Activated CD4-positive, CD25-positive, alpha-beta regulatory T cell treated with anti-CD3 and anti-CD28 coated beads, Interleukin-2, amount 50 U/mL, for 24 hours (primary cell): ENCODE measurements around the gene EOLA2.
A peak's percentile ranks its signal among the peaks of the same experiment; 100 is the strongest.
"Not testable (repeated sequence)": the region's sequence is repeated elsewhere in the genome, so short reads cannot be mapped to it uniquely, and the experiment has no call there.

ENCODE experiments used
- ATAC-seq, 2 donors: fragments of 150-1000 bp; cut with Tn5 transposase; one replicate each; pipeline ENCODE4 v1.10.0; 2021; ENCODE audit warnings: mild to moderate bottlenecking in 1 of 2, moderate library complexity in 1 of 2

The EOLA2 gene

GRCh38 chrX:149938427-149938880 lies at the start of gene EOLA2:
Gene EOLA2 (minus strand): TSS chrX:149938491. CDS start chrX:149933874, 4,617 bp downstream.
- ATAC-seq: peak; percentile 75 to 76

GRCh38 chrX:149987613-149988012 lies 49.3 kb upstream of the EOLA2 start:
- ATAC-seq: no peak

GRCh38 chrX:149984411-149984810 lies 46.1 kb upstream of the EOLA2 start:
- ATAC-seq: no peak

- ATAC-seq: no peak
Measured at GRCh38 chrX:149982310-149982709, 44.0 kb upstream of the EOLA2 start.

- ATAC-seq: no peak
Measured at GRCh38 chrX:149979126-149979644, 40.9 kb upstream of the EOLA2 start.

GRCh38 chrX:149962859-149963757 lies 24.8 kb upstream of the EOLA2 start:
- no peak for ATAC-seq

GRCh38 chrX:149962010-149962409 lies 23.7 kb upstream of the EOLA2 start:
- ATAC-seq: no peak

GRCh38 chrX:149961572-149961971 lies 23.3 kb upstream of the EOLA2 start:
- no peak for ATAC-seq

- ATAC-seq: no peak
Measured at GRCh38 chrX:149950681-149951080, 12.4 kb upstream of the EOLA2 start.

GRCh38 chrX:149949743-149950436 lies 11.6 kb upstream of the EOLA2 start:
- ATAC-seq: no peak

GRCh38 chrX:149948016-149948415 lies 9.7 kb upstream of the EOLA2 start:
- ATAC-seq: no peak

- not testable (repeated sequence) for ATAC-seq
Measured at GRCh38 chrX:149946932-149947331, 8.6 kb upstream of the EOLA2 start.

- ATAC-seq: not testable (repeated sequence)
Measured at GRCh38 chrX:149945820-149946219, 7.5 kb upstream of the EOLA2 start.

GRCh38 chrX:149945087-149945670 lies 6.9 kb upstream of the EOLA2 start:
- not testable (repeated sequence) for ATAC-seq

GRCh38 chrX:149940674-149941024 lies 2.4 kb upstream of the EOLA2 start:
- not testable (repeated sequence) for ATAC-seq

- ATAC-seq: peak; percentile 42 to 49
Measured at GRCh38 chrX:149939905-149940673, 1.8 kb upstream of the EOLA2 start.

- ATAC-seq: peak; percentile 19 to 22
Measured at GRCh38 chrX:149939655-149939904, 1.3 kb upstream of the EOLA2 start.

- peak; percentile 3 for ATAC-seq
Measured at GRCh38 chrX:149938881-149939654, 777 bp upstream of the EOLA2 start.

- ATAC-seq: no peak
Measured at GRCh38 chrX:149937871-149938426, 342 bp downstream of the EOLA2 start.

GRCh38 chrX:149937328-149937727 lies 963 bp downstream of the EOLA2 start:
- ATAC-seq: not testable (repeated sequence)

- not testable (repeated sequence) for ATAC-seq
Measured at GRCh38 chrX:149933547-149933946, 4.7 kb downstream of the EOLA2 start.
